Neuronal stem cell (in vitro differentiated cells): ENCODE data around the gene MIER1.

Experiments
- DNase-seq: peaks from one replicate; pipeline ENCODE4 v3.0.0-alpha.2; 2013; ENCODE audit warnings: low spot score
- H2AFZ ChIP-seq: one replicate; pipeline ENCODE4 v1.6.1; 2013; ENCODE audit warnings: mild to moderate bottlenecking, low read length, inconsistent platforms
- H2AK5ac ChIP-seq: 2 replicates; pipeline ENCODE4 v1.6.1; 2013; ENCODE audit warnings: low read depth, mild to moderate bottlenecking, inconsistent platforms, low read length, moderate library complexity, mixed read lengths
- H2BK120ac ChIP-seq: 2 replicates; pipeline ENCODE4 v1.6.1; 2013; ENCODE audit warnings: low read depth, mild to moderate bottlenecking, inconsistent platforms, low read length, moderate library complexity, mixed read lengths
- H2BK12ac ChIP-seq: one replicate; pipeline ENCODE4 v1.6.1; 2013; ENCODE audit warnings: low read length, inconsistent platforms
- H2BK15ac ChIP-seq: 2 replicates; pipeline ENCODE4 v1.6.1; 2013; ENCODE audit warnings: mild to moderate bottlenecking, low read length, inconsistent platforms, mixed read lengths
- H2BK5ac ChIP-seq: one replicate; pipeline ENCODE4 v1.6.1; 2013; ENCODE audit warnings: inconsistent platforms, mild to moderate bottlenecking, low read length, moderate library complexity
- H3K14ac ChIP-seq: one replicate; pipeline ENCODE4 v1.6.1; 2013; ENCODE audit warnings: low read length, inconsistent platforms
- H3K18ac ChIP-seq: 2 replicates; pipeline ENCODE4 v1.6.1; 2013; ENCODE audit warnings: low read length, inconsistent platforms
- H3K23ac ChIP-seq: 2 replicates; pipeline ENCODE4 v1.6.1; 2013; ENCODE audit warnings: low read depth, mild to moderate bottlenecking, mixed read lengths, low read length, inconsistent platforms; ENCODE audit not compliant: poor library complexity
- H3K27ac ChIP-seq: replicated peaks from 3 replicates; pipeline ENCODE4 v1.5.1; 2013; ENCODE audit warnings: low read length, inconsistent platforms
- H3K27me3 ChIP-seq, 3 experiments: 2 replicates each; pipeline ENCODE4 v1.6.1; 2013; ENCODE audit warnings: low read length in 3 of 3, mild to moderate bottlenecking in 2 of 3, inconsistent platforms in 1 of 3, low read depth in 1 of 3, mixed read lengths in 1 of 3, moderate library complexity in 1 of 3; ENCODE audit not compliant: control insufficient read depth in 3 of 3, insufficient read depth in 3 of 3
- H3K36me3 ChIP-seq, 2 donors: replicated peaks in 1 of 2; 2 replicates each; pipeline ENCODE4 v1.6.1; 2013; ENCODE audit warnings: low read length in 2 of 2; ENCODE audit not compliant: control insufficient read depth in 2 of 2, insufficient read depth in 2 of 2
- H3K4ac ChIP-seq: 2 replicates; pipeline ENCODE4 v1.6.1; 2013; ENCODE audit warnings: inconsistent platforms, mild to moderate bottlenecking, low read length, moderate library complexity
- H3K4me1 ChIP-seq, 2 donors: 1 replicate in 1 of 2; 2 replicates in 1 of 2; pipeline ENCODE4 v1.6.1; 2013; ENCODE audit warnings: low read length in 2 of 2, low read depth in 1 of 2; ENCODE audit not compliant: control insufficient read depth in 2 of 2, insufficient read depth in 1 of 2
- H3K4me2 ChIP-seq: one replicate; pipeline ENCODE4 v1.6.1; 2013; ENCODE audit warnings: mild to moderate bottlenecking, low read length, inconsistent platforms; ENCODE audit not compliant: insufficient read depth, poor library complexity, severe bottlenecking
- H3K4me3 ChIP-seq, 2 donors: 2 replicates each; pipeline ENCODE4 v1.5.1; 2013; ENCODE audit warnings: low read length in 2 of 2, mild to moderate bottlenecking in 2 of 2, inconsistent platforms in 1 of 2, moderate library complexity in 1 of 2
- H3K79me1 ChIP-seq: one replicate; pipeline ENCODE4 v1.6.1; 2013; ENCODE audit warnings: low read depth, mild to moderate bottlenecking, inconsistent platforms, low read length, moderate library complexity
- H3K9ac ChIP-seq: one replicate; pipeline ENCODE4 v1.6.1; 2013; ENCODE audit warnings: mild to moderate bottlenecking, low read depth, low read length, inconsistent platforms; ENCODE audit not compliant: poor library complexity
- H3K9me3 ChIP-seq, 2 donors: replicated peaks in 1 of 2; 2 replicates each; pipeline versions ENCODE3 to v1.6.1; 2013; ENCODE audit warnings: low read length in 2 of 2, mild to moderate bottlenecking in 2 of 2, inconsistent platforms in 1 of 2, low read depth in 1 of 2, mixed read lengths in 1 of 2, moderate library complexity in 1 of 2; ENCODE audit not compliant: control insufficient read depth in 2 of 2, insufficient read depth in 1 of 2
- H4K8ac ChIP-seq: one replicate; pipeline ENCODE4 v1.6.1; 2013; ENCODE audit warnings: low read depth, mild to moderate bottlenecking, inconsistent platforms, low read length, moderate library complexity
- H4K91ac ChIP-seq: one replicate; pipeline ENCODE4 v1.6.1; 2013; ENCODE audit warnings: low read length, low read depth, mild to moderate bottlenecking, inconsistent platforms; ENCODE audit not compliant: poor library complexity
- WGBS, 2 donors: extraction: QIAGEN DNeasy Blood & Tissue Kit; methylation state at CpG; one replicate each; pipeline ENCODE4 v1.1.7; 2013; ENCODE audit warnings: missing lambda C conversion rate in 2 of 2, mixed read lengths in 1 of 2; ENCODE audit not compliant: insufficient read length in 2 of 2, insufficient replicate concordance in 1 of 2; ENCODE audit errors: extremely low coverage in 2 of 2; 5-methylcytosine and 5-hydroxymethylcytosine counted together

Gene MIER1

DNA sequence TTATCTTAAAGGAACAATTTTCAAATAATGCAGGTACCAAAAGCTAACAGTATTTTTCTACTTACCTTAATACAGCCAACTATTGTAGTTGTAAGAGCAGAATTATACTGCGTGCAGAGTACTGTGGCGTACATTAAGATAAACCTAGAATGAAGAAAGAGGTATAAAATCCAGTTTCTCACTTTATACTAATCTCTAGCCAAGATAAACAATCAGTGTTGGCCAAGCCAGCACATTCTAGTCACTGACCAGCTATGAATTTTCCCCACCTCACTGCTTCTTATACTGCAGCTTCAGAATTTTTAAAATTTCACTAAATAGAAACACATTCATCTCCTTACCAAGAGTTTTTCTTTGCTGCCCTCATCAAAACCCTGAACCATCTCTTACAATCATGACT is 95.5 kb downstream of the MIER1 start:
- H3K23ac ChIP-seq: no peak overlapping the region
- H3K9me3 ChIP-seq: peaks cover 0 to 2% of the 10 kb centered on the region in 2 donors
- H3K36me3 ChIP-seq: peaks cover 0 to 66% of the 10 kb centered on the region in 2 donors
- H3K4ac ChIP-seq: no peak overlapping the region
- no peak overlapping the region for H3K18ac ChIP-seq
- no peak overlapping the region for H2BK120ac ChIP-seq
- H4K8ac ChIP-seq: no peak overlapping the region
- H3K4me1 ChIP-seq: peaks cover 0 to 7% of the 10 kb centered on the region in 2 donors
- no peak overlapping the region for H2BK5ac ChIP-seq
- no peak overlapping the region for H3K9ac ChIP-seq
- H3K4me3 ChIP-seq: no peak overlapping the region
- no peak overlapping the region for H3K27ac ChIP-seq
- WGBS, 2 donors: no CpG with 5 or more reads among the region's 2 CpGs
- H3K79me1 ChIP-seq: no peaks in the 10 kb centered on the region
- H2AK5ac ChIP-seq: no peak overlapping the region
- no peak overlapping the region for H2AFZ ChIP-seq
- no peaks in the 10 kb centered on the region for H3K27me3 ChIP-seq
- no peak overlapping the region for H3K4me2 ChIP-seq
- no peak overlapping the region for H3K14ac ChIP-seq
- no peak overlapping the region for H2BK15ac ChIP-seq
- no peak overlapping the region for H2BK12ac ChIP-seq
- H4K91ac ChIP-seq: no peak overlapping the region
- no peak for DNase-seq

DNA sequence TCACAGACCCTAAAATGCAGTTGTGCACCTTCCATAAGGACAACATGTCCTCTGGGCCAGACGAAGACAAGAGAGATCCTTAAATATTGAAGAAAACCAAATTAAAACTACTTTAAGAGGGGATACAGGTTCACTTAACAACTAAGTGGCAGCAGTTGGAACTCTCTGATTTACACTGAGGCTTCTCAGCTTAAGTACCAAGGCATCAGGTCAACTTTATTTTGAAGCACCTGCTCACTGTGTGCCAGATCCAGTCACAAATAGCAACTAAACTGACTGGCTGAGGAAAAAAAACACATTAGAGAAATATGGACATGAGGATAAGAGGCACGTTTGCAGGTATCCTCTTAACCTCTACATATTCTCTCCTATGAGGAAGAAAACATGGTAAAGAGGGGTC is 96.0 kb downstream of the MIER1 start:
- no peak overlapping the region for H2BK12ac ChIP-seq
- no CpG with 5 or more reads among the region's 2 CpGs for WGBS, 2 donors

DNA sequence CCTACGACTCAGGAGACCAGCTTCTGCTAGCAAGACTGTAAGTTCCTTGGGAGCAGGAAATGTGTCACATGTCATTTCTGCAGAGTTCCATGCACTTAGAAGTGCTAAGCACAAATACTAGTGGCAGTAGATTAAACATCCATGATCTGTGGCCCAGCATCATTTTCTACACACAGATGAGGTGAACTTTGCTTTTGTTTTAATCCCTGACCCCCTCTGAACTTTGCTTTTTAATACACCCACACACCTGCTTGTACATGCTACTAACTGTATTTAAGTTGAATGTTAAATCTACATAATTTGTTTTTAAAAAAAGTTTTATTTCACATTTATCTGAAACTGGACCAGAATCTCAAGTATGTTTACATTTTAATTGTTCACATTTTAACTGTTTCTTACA is 104.7 kb downstream of the MIER1 start:
- no peak for DNase-seq
- Histone ChIP-seq H2BK12ac (no peak overlapping the region), H2BK15ac (no peak overlapping the region), H3K27ac (no peak overlapping the region), H3K4ac (no peak overlapping the region), H2BK5ac (no peak overlapping the region), H3K18ac (no peak overlapping the region), H3K4me2 (no peak overlapping the region), H2AFZ (no peak overlapping the region), H3K36me3 (peaks cover 0 to 56% of the 10 kb centered on the region in 2 donors), H2AK5ac (no peak overlapping the region), H3K79me1 (no peaks in the 10 kb centered on the region), H3K23ac (no peak overlapping the region), H4K8ac (no peak overlapping the region), H4K91ac (no peak overlapping the region), H3K9ac (no peak overlapping the region), H3K9me3 (peaks cover 0 to 16% of the 10 kb centered on the region in 2 donors), H3K14ac (no peak overlapping the region), H3K27me3 (no peaks in the 10 kb centered on the region), H3K4me1 (no peaks in the 10 kb centered on the region), H3K4me3 (no peak overlapping the region), H2BK120ac (no peak overlapping the region)
- no CpG with 5 or more reads among the region's 1 CpG for WGBS, 2 donors

More for the DNA sequence above, 96.0 kb downstream of the MIER1 start:
- Histone ChIP-seq H3K4me3 (no peak overlapping the region), H2BK120ac (no peak overlapping the region), H3K23ac (no peak overlapping the region), H4K8ac (no peak overlapping the region), H2BK5ac (no peak overlapping the region), H3K4ac (no peak overlapping the region), H2AFZ (no peak overlapping the region), H2BK15ac (no peak overlapping the region), H3K27me3 (no peaks in the 10 kb centered on the region), H3K4me1 (peaks cover 0 to 7% of the 10 kb centered on the region in 2 donors), H3K9me3 (peaks cover 0 to under 1% of the 10 kb centered on the region in 2 donors), H3K14ac (no peak overlapping the region), H3K4me2 (no peak overlapping the region), H4K91ac (no peak overlapping the region), H2AK5ac (no peak overlapping the region), H3K9ac (no peak overlapping the region), H3K18ac (no peak overlapping the region), H3K27ac (no peak overlapping the region), H3K79me1 (no peaks in the 10 kb centered on the region), H3K36me3 (peaks cover 0 to 66% of the 10 kb centered on the region in 2 donors)
- DNase-seq: no peak

DNA sequence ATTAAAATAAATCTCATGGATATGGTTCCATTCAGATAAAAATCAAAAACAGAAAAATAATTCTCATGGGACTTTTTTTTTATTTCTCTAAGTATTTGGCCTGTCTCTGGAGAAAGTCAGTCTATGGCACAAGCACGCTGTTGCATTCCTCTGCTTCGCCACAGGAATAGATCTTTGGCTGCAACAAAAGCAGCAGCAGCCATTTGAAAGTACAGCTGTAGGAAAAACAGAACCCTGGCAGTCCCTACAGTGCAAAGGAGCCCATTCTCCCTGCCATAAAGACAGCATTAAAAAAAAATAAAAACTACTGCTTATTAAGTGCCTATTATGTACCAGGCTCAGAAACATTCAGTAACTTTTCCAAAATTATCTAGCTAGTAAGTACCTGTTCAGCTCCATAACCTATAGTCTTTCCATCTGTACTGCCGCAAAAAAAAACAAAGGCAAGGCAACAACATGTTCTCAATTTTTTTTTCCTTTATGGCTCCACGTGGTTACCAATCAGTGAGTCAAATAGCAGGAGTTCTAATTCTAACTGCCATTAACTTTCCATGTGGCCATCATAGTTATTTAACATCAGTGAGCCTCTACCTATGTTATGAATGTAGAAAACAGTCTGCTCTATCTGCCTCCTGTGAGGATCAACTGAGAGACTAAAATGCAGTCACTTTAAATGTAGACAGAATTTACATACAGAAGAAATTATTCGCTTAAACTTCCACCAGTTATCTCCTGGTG is 106.5 kb downstream of the MIER1 start:
- no peak overlapping the region for H3K9ac ChIP-seq
- H2BK12ac ChIP-seq: no peak overlapping the region
- H3K4ac ChIP-seq: no peak overlapping the region
- H3K79me1 ChIP-seq: no peaks in the 10 kb centered on the region
- no peak overlapping the region for H4K8ac ChIP-seq
- H3K18ac ChIP-seq: no peak overlapping the region
- H4K91ac ChIP-seq: no peak overlapping the region
- no peak overlapping the region for H2AFZ ChIP-seq
- no peak overlapping the region for H3K4me3 ChIP-seq
- no peak overlapping the region for H3K27ac ChIP-seq
- no peaks in the 10 kb centered on the region for H3K4me1 ChIP-seq
- H3K14ac ChIP-seq: no peak overlapping the region
- DNase-seq: no peak
- H3K27me3 ChIP-seq: no peaks in the 10 kb centered on the region
- H2BK15ac ChIP-seq: no peak overlapping the region
- no peak overlapping the region for H2BK120ac ChIP-seq
- H3K4me2 ChIP-seq: no peak overlapping the region
- no peak overlapping the region for H2AK5ac ChIP-seq
- peaks cover 0 to 47% of the 10 kb centered on the region in 2 donors for H3K36me3 ChIP-seq
- H2BK5ac ChIP-seq: no peak overlapping the region
- no peak overlapping the region for H3K23ac ChIP-seq
- peaks cover 0 to 26% of the 10 kb centered on the region in 2 donors for H3K9me3 ChIP-seq
- no CpG with 5 or more reads among the region's 5 CpGs for WGBS, 2 donors
